Measurements from ENCODE around the gene NTSR2. TPM values are rescaled to one million over a fixed set of nuclear protein-coding genes. Genes with fewer than 3 reads are reported as not detected.

The NTSR2 gene
- total and polyA plus RNA-seq, 4 donors = not detected

DNA sequence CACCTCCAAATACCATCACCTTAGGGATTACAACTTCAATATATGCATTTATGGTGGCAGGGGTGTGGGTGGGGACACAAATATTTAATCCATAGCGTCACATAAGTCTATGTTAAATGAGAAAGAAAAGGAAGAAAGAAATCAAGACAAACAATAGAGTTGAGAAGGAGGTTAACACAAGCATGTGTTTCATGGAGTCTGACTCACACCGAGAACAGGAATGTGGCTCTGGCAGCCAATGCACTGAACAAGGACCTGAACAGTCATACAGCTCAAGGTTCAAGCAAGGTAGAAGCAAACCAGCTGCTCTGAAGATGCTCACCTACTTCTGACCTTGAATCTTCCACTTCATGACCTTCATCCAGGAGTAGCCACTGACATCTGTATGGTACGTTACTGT lies 40.2 kb upstream of the NTSR2 start:
- 90% methylated on average over 3 of the region's 3 CpGs for WGBS
- DNase-seq (ENCODE audit: low spot score) = no peak
- Histone ChIP-seq H3K4me3 (ENCODE audit: low read depth in 1 of 3, low read length in 3 of 3) (no peak overlapping the region), H3K4me1 (ENCODE audit: control insufficient read depth in 4 of 4, insufficient read depth in 4 of 4, low read length in 3 of 4) (peaks cover 0 to 10% (median 1%) of the 10 kb centered on the region in 4 donors), H3K27ac (ENCODE audit: low read depth in 1 of 2, low read length in 2 of 2) (no peak overlapping the region), H3K9me3 (ENCODE audit: control insufficient read depth in 4 of 4, low read length in 3 of 4) (no peaks in the 10 kb centered on the region), H3K36me3 (ENCODE audit: control insufficient read depth in 4 of 4, insufficient read depth in 3 of 4, low read depth in 1 of 4, low read length in 3 of 4) (no peaks in the 10 kb centered on the region), H3K27me3 (ENCODE audit: control insufficient read depth in 4 of 4, insufficient read depth in 4 of 4, low read length in 3 of 4) (no peaks in the 10 kb centered on the region), H3K9ac (ENCODE audit: low read depth in 1 of 2, low read length in 2 of 2) (no peak overlapping the region)
- TF ChIP-seq SP1 (IDR thresholded peaks at IDR 0.05) (no peak), HNF4G (IDR thresholded peaks at IDR 0.05) (no peak), EGR1 (IDR thresholded peaks at IDR 0.05; ENCODE audit: low read depth in 2 of 2) (no peak), FOXA1 (IDR thresholded peaks at IDR 0.05) (no peak), GABPA (IDR thresholded peaks at IDR 0.05 in 1 of 2, conservative IDR thresholded peaks at IDR 0.05 in 1 of 2) (no peak), TAF1 (conservative IDR thresholded peaks at IDR 0.05) (no peak), JUND (IDR thresholded peaks at IDR 0.05) (no peak), NR2F2 (IDR thresholded peaks at IDR 0.05) (no peak), YY1 (IDR thresholded peaks at IDR 0.05) (no peak), RAD21 (IDR thresholded peaks at IDR 0.05) (no peak), RXRA (IDR thresholded peaks at IDR 0.05) (no peak), FOXA2 (IDR thresholded peaks at IDR 0.05) (no peak), HNF4A (conservative IDR thresholded peaks at IDR 0.05) (no peak)
- TF ChIP-seq, protein P1, sequence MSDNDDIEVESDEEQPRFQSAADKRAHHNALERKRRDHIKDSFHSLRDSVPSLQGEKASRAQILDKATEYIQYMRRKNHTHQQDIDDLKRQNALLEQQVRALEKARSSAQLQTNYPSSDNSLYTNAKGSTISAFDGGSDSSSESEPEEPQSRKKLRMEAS (IDR thresholded peaks at IDR 0.05) = no peak
- TF ChIP-seq, protein P2, sequence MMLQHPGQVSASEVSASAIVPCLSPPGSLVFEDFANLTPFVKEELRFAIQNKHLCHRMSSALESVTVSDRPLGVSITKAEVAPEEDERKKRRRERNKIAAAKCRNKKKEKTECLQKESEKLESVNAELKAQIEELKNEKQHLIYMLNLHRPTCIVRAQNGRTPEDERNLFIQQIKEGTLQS (IDR thresholded peaks at IDR 0.05) = no peak
- TF ChIP-seq, protein P3, sequence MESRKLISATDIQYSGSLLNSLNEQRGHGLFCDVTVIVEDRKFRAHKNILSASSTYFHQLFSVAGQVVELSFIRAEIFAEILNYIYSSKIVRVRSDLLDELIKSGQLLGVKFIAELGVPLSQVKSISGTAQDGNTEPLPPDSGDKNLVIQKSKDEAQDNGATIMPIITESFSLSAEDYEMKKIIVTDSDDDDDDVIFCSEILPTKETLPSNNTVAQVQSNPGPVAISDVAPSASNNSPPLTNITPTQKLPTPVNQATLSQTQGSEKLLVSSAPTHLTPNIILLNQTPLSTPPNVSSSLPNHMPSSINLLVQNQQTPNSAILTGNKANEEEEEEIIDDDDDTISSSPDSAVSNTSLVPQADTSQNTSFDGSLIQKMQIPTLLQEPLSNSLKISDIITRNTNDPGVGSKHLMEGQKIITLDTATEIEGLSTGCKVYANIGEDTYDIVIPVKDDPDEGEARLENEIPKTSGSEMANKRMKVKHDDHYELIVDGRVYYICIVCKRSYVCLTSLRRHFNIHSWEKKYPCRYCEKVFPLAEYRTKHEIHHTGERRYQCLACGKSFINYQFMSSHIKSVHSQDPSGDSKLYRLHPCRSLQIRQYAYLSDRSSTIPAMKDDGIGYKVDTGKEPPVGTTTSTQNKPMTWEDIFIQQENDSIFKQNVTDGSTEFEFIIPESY (IDR thresholded peaks at IDR 0.05) = no peak
- TF ChIP-seq, protein P4, sequence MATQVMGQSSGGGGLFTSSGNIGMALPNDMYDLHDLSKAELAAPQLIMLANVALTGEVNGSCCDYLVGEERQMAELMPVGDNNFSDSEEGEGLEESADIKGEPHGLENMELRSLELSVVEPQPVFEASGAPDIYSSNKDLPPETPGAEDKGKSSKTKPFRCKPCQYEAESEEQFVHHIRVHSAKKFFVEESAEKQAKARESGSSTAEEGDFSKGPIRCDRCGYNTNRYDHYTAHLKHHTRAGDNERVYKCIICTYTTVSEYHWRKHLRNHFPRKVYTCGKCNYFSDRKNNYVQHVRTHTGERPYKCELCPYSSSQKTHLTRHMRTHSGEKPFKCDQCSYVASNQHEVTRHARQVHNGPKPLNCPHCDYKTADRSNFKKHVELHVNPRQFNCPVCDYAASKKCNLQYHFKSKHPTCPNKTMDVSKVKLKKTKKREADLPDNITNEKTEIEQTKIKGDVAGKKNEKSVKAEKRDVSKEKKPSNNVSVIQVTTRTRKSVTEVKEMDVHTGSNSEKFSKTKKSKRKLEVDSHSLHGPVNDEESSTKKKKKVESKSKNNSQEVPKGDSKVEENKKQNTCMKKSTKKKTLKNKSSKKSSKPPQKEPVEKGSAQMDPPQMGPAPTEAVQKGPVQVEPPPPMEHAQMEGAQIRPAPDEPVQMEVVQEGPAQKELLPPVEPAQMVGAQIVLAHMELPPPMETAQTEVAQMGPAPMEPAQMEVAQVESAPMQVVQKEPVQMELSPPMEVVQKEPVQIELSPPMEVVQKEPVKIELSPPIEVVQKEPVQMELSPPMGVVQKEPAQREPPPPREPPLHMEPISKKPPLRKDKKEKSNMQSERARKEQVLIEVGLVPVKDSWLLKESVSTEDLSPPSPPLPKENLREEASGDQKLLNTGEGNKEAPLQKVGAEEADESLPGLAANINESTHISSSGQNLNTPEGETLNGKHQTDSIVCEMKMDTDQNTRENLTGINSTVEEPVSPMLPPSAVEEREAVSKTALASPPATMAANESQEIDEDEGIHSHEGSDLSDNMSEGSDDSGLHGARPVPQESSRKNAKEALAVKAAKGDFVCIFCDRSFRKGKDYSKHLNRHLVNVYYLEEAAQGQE (IDR thresholded peaks at IDR 0.05) = no peak
- TF ChIP-seq, protein P5, sequence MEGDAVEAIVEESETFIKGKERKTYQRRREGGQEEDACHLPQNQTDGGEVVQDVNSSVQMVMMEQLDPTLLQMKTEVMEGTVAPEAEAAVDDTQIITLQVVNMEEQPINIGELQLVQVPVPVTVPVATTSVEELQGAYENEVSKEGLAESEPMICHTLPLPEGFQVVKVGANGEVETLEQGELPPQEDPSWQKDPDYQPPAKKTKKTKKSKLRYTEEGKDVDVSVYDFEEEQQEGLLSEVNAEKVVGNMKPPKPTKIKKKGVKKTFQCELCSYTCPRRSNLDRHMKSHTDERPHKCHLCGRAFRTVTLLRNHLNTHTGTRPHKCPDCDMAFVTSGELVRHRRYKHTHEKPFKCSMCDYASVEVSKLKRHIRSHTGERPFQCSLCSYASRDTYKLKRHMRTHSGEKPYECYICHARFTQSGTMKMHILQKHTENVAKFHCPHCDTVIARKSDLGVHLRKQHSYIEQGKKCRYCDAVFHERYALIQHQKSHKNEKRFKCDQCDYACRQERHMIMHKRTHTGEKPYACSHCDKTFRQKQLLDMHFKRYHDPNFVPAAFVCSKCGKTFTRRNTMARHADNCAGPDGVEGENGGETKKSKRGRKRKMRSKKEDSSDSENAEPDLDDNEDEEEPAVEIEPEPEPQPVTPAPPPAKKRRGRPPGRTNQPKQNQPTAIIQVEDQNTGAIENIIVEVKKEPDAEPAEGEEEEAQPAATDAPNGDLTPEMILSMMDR (IDR thresholded peaks at IDR 0.05; ENCODE audit: low read depth, low read length, missing input control) = no peak
